Measurements from ENCODE around the gene FLYWCH2.

Gene FLYWCH2

DNA sequence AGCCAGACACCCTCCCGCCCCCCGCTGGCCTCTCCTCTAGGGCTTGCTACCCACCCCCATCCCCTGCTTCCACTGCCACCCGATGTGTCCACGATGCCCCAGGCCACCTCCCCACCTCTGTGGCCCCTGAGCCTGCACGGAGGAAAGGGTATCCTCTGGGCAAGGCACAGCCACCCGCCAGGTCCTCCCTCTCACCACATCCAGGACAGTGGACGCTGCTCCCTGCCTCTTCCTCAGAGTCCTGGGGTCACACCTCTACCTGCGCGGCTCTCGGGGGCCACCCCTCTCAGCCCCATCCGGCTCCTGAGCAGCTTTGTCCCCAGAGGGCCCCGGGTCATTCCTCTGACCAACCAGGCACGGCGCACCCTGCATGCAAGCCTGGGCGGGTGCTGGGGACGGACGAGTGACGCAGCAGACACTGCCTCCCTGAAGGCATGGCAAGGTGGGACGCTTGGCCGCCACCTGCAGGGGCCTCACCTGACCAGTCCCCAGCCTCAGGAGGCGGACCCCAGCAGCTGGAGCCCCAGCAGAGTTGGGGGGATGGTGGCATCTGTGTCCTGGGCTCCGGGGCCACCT lies 53.5 kb downstream of the FLYWCH2 start (continued):
- TF ChIP-seq, protein P1, sequence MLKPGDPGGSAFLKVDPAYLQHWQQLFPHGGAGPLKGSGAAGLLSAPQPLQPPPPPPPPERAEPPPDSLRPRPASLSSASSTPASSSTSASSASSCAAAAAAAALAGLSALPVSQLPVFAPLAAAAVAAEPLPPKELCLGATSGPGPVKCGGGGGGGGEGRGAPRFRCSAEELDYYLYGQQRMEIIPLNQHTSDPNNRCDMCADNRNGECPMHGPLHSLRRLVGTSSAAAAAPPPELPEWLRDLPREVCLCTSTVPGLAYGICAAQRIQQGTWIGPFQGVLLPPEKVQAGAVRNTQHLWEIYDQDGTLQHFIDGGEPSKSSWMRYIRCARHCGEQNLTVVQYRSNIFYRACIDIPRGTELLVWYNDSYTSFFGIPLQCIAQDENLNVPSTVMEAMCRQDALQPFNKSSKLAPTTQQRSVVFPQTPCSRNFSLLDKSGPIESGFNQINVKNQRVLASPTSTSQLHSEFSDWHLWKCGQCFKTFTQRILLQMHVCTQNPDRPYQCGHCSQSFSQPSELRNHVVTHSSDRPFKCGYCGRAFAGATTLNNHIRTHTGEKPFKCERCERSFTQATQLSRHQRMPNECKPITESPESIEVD (tag by site-specific recombination; IDR thresholded peaks at IDR 0.05): no peak
- TF ChIP-seq, protein P2, sequence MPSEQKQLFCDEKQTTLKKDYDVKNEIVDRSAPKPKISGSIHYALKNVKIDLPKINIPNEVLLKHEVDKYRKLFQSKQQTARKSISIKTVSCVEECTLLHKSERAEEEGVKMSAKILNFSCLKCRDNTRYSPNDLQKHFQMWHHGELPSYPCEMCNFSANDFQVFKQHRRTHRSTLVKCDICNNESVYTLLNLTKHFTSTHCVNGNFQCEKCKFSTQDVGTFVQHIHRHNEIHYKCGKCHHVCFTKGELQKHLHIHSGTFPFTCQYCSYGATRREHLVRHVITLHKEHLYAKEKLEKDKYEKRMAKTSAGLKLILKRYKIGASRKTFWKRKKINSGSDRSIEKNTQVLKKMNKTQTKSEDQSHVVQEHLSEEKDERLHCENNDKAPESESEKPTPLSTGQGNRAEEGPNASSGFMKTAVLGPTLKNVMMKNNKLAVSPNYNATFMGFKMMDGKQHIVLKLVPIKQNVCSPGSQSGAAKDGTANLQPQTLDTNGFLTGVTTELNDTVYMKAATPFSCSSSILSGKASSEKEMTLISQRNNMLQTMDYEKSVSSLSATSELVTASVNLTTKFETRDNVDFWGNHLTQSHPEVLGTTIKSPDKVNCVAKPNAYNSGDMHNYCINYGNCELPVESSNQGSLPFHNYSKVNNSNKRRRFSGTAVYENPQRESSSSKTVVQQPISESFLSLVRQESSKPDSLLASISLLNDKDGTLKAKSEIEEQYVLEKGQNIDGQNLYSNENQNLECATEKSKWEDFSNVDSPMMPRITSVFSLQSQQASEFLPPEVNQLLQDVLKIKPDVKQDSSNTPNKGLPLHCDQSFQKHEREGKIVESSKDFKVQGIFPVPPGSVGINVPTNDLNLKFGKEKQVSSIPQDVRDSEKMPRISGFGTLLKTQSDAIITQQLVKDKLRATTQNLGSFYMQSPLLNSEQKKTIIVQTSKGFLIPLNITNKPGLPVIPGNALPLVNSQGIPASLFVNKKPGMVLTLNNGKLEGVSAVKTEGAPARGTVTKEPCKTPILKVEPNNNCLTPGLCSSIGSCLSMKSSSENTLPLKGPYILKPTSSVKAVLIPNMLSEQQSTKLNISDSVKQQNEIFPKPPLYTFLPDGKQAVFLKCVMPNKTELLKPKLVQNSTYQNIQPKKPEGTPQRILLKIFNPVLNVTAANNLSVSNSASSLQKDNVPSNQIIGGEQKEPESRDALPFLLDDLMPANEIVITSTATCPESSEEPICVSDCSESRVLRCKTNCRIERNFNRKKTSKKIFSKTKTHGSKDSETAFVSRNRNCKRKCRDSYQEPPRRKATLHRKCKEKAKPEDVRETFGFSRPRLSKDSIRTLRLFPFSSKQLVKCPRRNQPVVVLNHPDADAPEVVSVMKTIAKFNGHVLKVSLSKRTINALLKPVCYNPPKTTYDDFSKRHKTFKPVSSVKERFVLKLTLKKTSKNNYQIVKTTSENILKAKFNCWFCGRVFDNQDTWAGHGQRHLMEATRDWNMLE (tag by site-specific recombination; conservative IDR thresholded peaks at IDR 0.05; ENCODE audit: low read depth): no peak

DNA sequence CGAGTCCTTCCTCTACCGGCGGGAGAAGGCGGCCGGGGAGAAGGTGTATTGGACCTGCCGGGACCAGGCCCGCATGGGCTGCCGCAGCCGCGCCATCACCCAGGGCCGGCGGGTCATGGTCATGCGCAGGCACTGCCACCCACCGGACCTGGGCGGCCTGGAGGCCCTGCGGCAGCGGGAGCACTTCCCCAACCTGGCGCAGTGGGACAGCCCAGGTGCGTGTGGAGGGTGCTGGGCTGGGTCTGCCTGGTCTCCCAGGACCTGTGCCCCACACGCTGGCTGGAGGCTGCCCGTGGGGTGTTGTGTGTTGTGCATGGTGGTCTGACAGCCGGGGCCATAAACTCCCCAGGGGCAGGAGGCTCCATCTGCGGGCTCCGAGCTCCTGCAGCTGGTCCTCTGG lies 54.2 kb downstream of the FLYWCH2 start:
- CTCF ChIA-PET: interaction anchor here (0.7 to 3.8 kb wide), 2 partner anchors 10 to 585 kb away, joined by 3 to 20 read pairs; no protein-coding TSS in a partner anchor
- H3K9me3 ChIP-seq (ENCODE audit: control insufficient read depth, insufficient read depth, low read depth, low read length): no peaks in the 10 kb centered on the region
- no peaks in the 10 kb centered on the region for H3K4me1 ChIP-seq (ENCODE audit: control insufficient read depth, insufficient read depth, low read length)
- POLR2A ChIA-PET: interaction anchor here (0.6 kb wide), 1 partner anchor 9 kb away, joined by 7 read pairs; no protein-coding TSS in a partner anchor
- no peak overlapping the region for H3K4me3 ChIP-seq (ENCODE audit: low read depth, low read length)
- H3K36me3 ChIP-seq (ENCODE audit: control insufficient read depth in 2 of 2, insufficient read depth in 1 of 2, low read length in 2 of 2): peaks cover 6 to 83% of the 10 kb centered on the region in 2 experiments; a peak in 2 of 3 replicates
- no peak overlapping the region for H3K27ac ChIP-seq (ENCODE audit: extremely low read depth, low read depth, low read length)
- TF ChIP-seq ZNF2 (tag by site-specific recombination; IDR thresholded peaks at IDR 0.05) (no peak), ZBTB8A (tag by site-specific recombination; IDR thresholded peaks at IDR 0.05) (no peak), ZNF335 (tag by site-specific recombination; conservative IDR thresholded peaks at IDR 0.05) (no peak), KLF1 (tag by site-specific recombination; IDR thresholded peaks at IDR 0.05) (no peak), ZNF600 (tag by site-specific recombination; IDR thresholded peaks at IDR 0.05) (no peak), ZNF394 (tag by site-specific recombination; IDR thresholded peaks at IDR 0.05; ENCODE audit: borderline replicate concordance) (no peak), ZNF654 (tag by site-specific recombination; IDR thresholded peaks at IDR 0.05; ENCODE audit: low read depth) (no peak), ZNF16 (tag by site-specific recombination; IDR thresholded peaks at IDR 0.05; ENCODE audit: low read depth) (no peak), ZNF350 (tag by site-specific recombination; IDR thresholded peaks at IDR 0.05) (no peak), ZBTB48 (tag by site-specific recombination; IDR thresholded peaks at IDR 0.05) (no peak)
- TF ChIP-seq, protein P3, sequence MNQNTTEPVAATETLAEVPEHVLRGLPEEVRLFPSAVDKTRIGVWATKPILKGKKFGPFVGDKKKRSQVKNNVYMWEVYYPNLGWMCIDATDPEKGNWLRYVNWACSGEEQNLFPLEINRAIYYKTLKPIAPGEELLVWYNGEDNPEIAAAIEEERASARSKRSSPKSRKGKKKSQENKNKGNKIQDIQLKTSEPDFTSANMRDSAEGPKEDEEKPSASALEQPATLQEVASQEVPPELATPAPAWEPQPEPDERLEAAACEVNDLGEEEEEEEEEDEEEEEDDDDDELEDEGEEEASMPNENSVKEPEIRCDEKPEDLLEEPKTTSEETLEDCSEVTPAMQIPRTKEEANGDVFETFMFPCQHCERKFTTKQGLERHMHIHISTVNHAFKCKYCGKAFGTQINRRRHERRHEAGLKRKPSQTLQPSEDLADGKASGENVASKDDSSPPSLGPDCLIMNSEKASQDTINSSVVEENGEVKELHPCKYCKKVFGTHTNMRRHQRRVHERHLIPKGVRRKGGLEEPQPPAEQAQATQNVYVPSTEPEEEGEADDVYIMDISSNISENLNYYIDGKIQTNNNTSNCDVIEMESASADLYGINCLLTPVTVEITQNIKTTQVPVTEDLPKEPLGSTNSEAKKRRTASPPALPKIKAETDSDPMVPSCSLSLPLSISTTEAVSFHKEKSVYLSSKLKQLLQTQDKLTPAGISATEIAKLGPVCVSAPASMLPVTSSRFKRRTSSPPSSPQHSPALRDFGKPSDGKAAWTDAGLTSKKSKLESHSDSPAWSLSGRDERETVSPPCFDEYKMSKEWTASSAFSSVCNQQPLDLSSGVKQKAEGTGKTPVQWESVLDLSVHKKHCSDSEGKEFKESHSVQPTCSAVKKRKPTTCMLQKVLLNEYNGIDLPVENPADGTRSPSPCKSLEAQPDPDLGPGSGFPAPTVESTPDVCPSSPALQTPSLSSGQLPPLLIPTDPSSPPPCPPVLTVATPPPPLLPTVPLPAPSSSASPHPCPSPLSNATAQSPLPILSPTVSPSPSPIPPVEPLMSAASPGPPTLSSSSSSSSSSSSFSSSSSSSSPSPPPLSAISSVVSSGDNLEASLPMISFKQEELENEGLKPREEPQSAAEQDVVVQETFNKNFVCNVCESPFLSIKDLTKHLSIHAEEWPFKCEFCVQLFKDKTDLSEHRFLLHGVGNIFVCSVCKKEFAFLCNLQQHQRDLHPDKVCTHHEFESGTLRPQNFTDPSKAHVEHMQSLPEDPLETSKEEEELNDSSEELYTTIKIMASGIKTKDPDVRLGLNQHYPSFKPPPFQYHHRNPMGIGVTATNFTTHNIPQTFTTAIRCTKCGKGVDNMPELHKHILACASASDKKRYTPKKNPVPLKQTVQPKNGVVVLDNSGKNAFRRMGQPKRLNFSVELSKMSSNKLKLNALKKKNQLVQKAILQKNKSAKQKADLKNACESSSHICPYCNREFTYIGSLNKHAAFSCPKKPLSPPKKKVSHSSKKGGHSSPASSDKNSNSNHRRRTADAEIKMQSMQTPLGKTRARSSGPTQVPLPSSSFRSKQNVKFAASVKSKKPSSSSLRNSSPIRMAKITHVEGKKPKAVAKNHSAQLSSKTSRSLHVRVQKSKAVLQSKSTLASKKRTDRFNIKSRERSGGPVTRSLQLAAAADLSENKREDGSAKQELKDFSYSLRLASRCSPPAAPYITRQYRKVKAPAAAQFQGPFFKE (tag by site-specific recombination; IDR thresholded peaks at IDR 0.05; ENCODE audit: borderline replicate concordance): no peak
- TF ChIP-seq, protein P4, sequence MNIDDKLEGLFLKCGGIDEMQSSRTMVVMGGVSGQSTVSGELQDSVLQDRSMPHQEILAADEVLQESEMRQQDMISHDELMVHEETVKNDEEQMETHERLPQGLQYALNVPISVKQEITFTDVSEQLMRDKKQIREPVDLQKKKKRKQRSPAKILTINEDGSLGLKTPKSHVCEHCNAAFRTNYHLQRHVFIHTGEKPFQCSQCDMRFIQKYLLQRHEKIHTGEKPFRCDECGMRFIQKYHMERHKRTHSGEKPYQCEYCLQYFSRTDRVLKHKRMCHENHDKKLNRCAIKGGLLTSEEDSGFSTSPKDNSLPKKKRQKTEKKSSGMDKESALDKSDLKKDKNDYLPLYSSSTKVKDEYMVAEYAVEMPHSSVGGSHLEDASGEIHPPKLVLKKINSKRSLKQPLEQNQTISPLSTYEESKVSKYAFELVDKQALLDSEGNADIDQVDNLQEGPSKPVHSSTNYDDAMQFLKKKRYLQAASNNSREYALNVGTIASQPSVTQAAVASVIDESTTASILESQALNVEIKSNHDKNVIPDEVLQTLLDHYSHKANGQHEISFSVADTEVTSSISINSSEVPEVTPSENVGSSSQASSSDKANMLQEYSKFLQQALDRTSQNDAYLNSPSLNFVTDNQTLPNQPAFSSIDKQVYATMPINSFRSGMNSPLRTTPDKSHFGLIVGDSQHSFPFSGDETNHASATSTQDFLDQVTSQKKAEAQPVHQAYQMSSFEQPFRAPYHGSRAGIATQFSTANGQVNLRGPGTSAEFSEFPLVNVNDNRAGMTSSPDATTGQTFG (tag by site-specific recombination; IDR thresholded peaks at IDR 0.05; ENCODE audit: borderline replicate concordance): no peak
- TF ChIP-seq, protein P5, sequence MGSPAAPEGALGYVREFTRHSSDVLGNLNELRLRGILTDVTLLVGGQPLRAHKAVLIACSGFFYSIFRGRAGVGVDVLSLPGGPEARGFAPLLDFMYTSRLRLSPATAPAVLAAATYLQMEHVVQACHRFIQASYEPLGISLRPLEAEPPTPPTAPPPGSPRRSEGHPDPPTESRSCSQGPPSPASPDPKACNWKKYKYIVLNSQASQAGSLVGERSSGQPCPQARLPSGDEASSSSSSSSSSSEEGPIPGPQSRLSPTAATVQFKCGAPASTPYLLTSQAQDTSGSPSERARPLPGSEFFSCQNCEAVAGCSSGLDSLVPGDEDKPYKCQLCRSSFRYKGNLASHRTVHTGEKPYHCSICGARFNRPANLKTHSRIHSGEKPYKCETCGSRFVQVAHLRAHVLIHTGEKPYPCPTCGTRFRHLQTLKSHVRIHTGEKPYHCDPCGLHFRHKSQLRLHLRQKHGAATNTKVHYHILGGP (tag by site-specific recombination; IDR thresholded peaks at IDR 0.05): no peak

Data from HEK293 (cell line).